DND-41 (cell line): ENCODE measurements around the gene LTBP1.

Experiments used
- ATAC-seq: fragments of 200-7000 bp; cut with Tn5 transposase; 3 replicates; pipeline ENCODE4 v1.9.1; 2021; ENCODE audit warnings: low read depth; ENCODE audit not compliant: insufficient read depth
- DNase-seq: peaks from one replicate; pipeline ENCODE4 v3.0.0-alpha.2; 2020
- H2AFZ ChIP-seq: 2 replicates; pipeline ENCODE4 v1.6.0; 2012; ENCODE audit warnings: low read depth, low read length
- H3K27ac ChIP-seq: 2 replicates; pipeline ENCODE4 v1.5.1; 2012; ENCODE audit warnings: low read length, inconsistent platforms
- H3K27me3 ChIP-seq: fragments of 200-600 bp; sonication (generic); 2 replicates; pipeline ENCODE4 v1.6.0; 2012; ENCODE audit warnings: low read length, mild to moderate bottlenecking, inconsistent platforms; ENCODE audit not compliant: insufficient read depth, poor library complexity
- H3K36me3 ChIP-seq: 2 replicates; pipeline ENCODE4 v1.5.1; 2012; ENCODE audit warnings: low read length, inconsistent platforms; ENCODE audit not compliant: insufficient read depth
- H3K4me1 ChIP-seq: 2 replicates; pipeline ENCODE4 v1.5.1; 2012; ENCODE audit warnings: mild to moderate bottlenecking, low read length; ENCODE audit not compliant: insufficient read depth
- H3K4me2 ChIP-seq: 2 replicates; pipeline ENCODE4 v1.6.0; 2012; ENCODE audit warnings: mild to moderate bottlenecking, moderate library complexity, low read length, inconsistent platforms; ENCODE audit not compliant: insufficient read depth
- H3K4me3 ChIP-seq, 2 experiments: fragments of 200-600 bp in 1 of 2; shearing (Covaris generic) in 1 of 2; 2 replicates each; pipeline ENCODE4 v1.5.1; 2012 to 2016; ENCODE audit warnings: inconsistent platforms in 2 of 2, low read length in 2 of 2, mild to moderate bottlenecking in 2 of 2, low read depth in 1 of 2, moderate library complexity in 1 of 2
- H3K79me2 ChIP-seq: 2 replicates; pipeline ENCODE4 v1.6.0; 2012; ENCODE audit warnings: low read length, inconsistent platforms; ENCODE audit not compliant: insufficient read depth
- H3K9ac ChIP-seq: 2 replicates; pipeline ENCODE4 v1.6.0; 2012; ENCODE audit warnings: low read depth, mild to moderate bottlenecking, inconsistent platforms, low read length, moderate library complexity
- H3K9me3 ChIP-seq: 2 replicates; pipeline ENCODE4 v1.5.1; 2012; ENCODE audit warnings: low read length, moderate library complexity, mild to moderate bottlenecking, inconsistent platforms; ENCODE audit not compliant: insufficient read depth, severe bottlenecking
- H4K20me1 ChIP-seq: 2 replicates; pipeline ENCODE4 v1.6.0; 2012; ENCODE audit warnings: low read length; ENCODE audit not compliant: insufficient read depth
- EZH2 ChIP-seq: IDR thresholded peaks from 3 replicates; pipeline ENCODE4 v1.6.1; 2012; ENCODE audit warnings: borderline replicate concordance, low read depth, mild to moderate bottlenecking, moderate library complexity, low read length, inconsistent platforms; ENCODE audit not compliant: severe bottlenecking
- TF ChIP-seq, protein P1 (sequence below): IDR thresholded peaks from 2 replicates; pipeline ENCODE4 v1.5.1; 2012; ENCODE audit warnings: borderline replicate concordance, low read length, moderate library complexity, mild to moderate bottlenecking; ENCODE audit not compliant: poor library complexity, severe bottlenecking; ENCODE audit errors: extremely low read depth

LTBP1 gene

DNA sequence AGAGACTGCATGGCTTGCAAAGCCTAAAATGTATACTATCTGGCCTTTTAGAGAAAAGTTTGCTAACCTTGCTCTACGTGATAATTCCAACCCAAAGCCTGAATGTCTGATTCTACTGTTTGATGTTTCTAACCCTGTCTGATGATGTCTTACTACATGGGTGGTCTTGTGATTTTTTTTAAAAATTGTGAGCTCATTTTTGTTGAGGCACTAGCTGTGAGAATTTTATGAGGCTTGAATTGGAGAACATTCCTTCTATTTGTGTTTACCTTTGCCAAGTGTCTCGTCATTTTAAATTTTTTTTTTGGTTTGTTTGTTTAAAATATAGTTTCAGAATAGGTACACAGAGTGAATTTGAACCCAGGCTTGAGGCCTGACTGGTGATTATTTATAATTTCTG, 15.2 kb upstream of the LTBP1 start:
- Histone ChIP-seq H3K4me1 (no peaks in the 10 kb centered on the region), H3K27ac (no peak overlapping the region), H3K9ac (no peak overlapping the region), H2AFZ (no peak overlapping the region), H3K36me3 (no peaks in the 10 kb centered on the region), H3K4me3 (no peak overlapping the region), H3K9me3 (no peaks in the 10 kb centered on the region), H3K27me3 (no peaks in the 10 kb centered on the region), H4K20me1 (no peaks in the 10 kb centered on the region), H3K79me2 (no peaks in the 10 kb centered on the region), H3K4me2 (no peak overlapping the region)
- ATAC-seq (no peak), DNase-seq (no peak)
- TF ChIP-seq, protein P1, sequence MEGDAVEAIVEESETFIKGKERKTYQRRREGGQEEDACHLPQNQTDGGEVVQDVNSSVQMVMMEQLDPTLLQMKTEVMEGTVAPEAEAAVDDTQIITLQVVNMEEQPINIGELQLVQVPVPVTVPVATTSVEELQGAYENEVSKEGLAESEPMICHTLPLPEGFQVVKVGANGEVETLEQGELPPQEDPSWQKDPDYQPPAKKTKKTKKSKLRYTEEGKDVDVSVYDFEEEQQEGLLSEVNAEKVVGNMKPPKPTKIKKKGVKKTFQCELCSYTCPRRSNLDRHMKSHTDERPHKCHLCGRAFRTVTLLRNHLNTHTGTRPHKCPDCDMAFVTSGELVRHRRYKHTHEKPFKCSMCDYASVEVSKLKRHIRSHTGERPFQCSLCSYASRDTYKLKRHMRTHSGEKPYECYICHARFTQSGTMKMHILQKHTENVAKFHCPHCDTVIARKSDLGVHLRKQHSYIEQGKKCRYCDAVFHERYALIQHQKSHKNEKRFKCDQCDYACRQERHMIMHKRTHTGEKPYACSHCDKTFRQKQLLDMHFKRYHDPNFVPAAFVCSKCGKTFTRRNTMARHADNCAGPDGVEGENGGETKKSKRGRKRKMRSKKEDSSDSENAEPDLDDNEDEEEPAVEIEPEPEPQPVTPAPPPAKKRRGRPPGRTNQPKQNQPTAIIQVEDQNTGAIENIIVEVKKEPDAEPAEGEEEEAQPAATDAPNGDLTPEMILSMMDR = no peak
- no peak for TF ChIP-seq EZH2

DNA sequence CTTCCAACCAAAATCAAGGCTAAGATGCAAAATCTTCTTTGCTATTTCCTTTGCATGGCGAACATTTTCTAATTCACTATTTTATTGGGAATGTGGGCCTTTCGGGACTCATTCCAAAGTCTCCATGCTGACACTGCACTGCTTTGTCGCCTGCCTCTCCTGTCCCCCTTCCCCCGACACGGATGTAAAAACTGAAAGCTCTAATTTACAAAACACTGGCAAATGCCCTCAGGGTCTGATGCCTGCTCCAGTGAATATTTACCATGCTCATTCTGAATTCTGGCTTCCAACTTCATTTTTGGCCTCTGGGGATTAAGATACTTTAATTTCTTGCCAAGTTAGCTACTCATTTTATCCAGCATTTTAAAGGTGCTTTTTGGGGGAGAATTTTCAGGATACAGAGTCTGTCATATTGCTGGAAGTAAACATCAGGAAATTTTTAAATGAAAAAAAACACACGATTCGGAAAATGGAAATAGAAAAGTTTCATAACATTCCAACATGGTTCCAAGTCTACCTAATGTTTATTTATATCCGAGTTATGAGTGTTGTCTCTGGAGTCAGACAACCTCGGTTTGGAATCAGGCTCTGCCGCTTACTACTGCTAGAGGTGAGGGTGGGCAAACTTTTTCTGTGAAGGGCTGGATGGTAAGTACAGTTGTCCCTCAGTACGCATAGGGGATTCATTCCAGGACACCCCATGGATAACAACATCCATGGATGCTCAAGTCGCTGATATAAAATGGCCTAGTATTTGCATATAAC, 14.6 kb upstream of the LTBP1 start:
- Histone ChIP-seq H3K4me1 (no peaks in the 10 kb centered on the region), H3K27ac (no peak overlapping the region), H3K9ac (no peak overlapping the region), H2AFZ (no peak overlapping the region), H3K4me3 (no peak overlapping the region), H3K9me3 (no peaks in the 10 kb centered on the region), H3K36me3 (no peaks in the 10 kb centered on the region), H3K27me3 (no peaks in the 10 kb centered on the region), H3K4me2 (no peak overlapping the region), H3K79me2 (no peaks in the 10 kb centered on the region), H4K20me1 (no peaks in the 10 kb centered on the region)
- ATAC-seq (no peak), DNase-seq (no peak)
- TF ChIP-seq, protein P1 = no peak
- TF ChIP-seq EZH2 = no peak

DNA sequence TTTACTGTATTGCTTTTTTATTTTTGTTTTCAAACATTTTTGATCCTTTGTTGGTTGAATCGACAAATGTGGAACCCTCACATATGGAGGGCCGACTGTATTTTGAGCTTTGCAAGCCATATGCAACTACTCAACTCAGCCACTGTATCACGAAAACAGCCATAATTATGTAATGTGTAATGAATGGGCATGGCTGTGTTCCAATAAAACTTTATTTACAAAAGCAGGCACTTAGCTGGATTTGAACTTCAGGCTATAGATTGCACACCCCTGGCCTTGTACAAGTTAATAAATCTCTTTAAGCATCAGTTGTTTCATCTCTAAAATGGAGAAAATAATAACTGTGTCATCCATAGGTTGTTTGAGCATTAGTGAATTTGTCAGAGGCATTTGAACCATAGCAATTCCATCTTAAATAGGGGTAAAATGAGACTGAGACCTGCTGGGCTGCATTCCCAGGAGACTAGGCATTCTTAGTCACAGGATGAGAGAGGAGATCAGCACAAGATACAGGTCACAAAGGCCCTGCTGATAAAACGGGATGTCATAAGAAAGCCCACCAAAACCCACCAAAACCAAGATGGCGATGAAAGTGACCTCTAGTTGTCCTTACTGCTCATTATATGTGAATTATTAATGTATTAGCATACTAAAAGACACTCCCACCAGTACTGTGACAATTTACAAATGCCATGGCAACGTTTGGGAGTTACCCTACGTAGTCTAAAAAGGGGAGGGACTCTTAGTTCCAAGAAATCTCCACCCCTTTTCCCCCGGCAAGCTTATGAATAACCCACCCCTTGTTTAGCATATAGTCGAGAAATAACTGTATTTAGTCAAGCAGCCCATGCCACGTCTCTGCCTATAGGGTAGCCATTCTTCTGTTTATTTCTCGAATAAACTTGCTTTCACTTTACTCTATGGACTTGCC, 13.7 kb upstream of the LTBP1 start:
- no peak overlapping the region for H3K27ac ChIP-seq
- H3K4me1 ChIP-seq = no peaks in the 10 kb centered on the region
- H3K79me2 ChIP-seq = no peaks in the 10 kb centered on the region
- ATAC-seq (no peak), DNase-seq (no peak)
- H3K4me2 ChIP-seq = no peak overlapping the region
- H2AFZ ChIP-seq = no peak overlapping the region
- no peaks in the 10 kb centered on the region for H3K9me3 ChIP-seq
- no peak overlapping the region for H3K4me3 ChIP-seq
- H3K9ac ChIP-seq = no peak overlapping the region
- no peak for TF ChIP-seq EZH2
- TF ChIP-seq, protein P1 = no peak
- H3K36me3 ChIP-seq = no peaks in the 10 kb centered on the region
- H3K27me3 ChIP-seq = no peaks in the 10 kb centered on the region
- no peaks in the 10 kb centered on the region for H4K20me1 ChIP-seq
